AG20443 (cell line): ENCODE measurements around the gene IRF2.

ENCODE experiments used
- DNase-seq: peaks from one replicate; pipeline ENCODE4 v3.0.0; 2012; ENCODE audit warnings: low spot score, mixed read lengths

The IRF2 gene

GRCh38 chr4:184450743-184451535 is 23.4 kb downstream of the IRF2 start:
- no peak for DNase-seq

- DNase-seq, result peak; percentile 71
Measured at GRCh38 chr4:184450045-184450444, 24.3 kb downstream of the IRF2 start.

DNA sequence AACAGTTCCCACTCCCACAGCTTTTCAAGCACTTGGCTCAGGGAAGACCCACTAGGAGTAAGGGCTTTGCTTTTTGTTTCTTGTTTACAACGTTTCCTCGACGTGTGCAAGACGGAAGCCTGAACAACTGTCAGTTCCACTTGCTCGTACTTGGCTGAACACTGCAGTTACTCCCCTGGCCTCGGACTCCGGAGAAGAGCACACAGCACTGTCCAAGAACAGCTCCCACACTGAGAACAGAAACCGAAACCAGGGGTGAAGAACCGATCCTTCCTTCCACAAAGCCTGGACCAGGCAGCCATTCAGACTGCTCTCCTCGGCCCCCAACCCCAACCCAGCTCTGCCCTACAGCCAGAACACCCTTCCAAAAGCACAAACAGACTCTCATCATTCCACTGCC is 25.5 kb downstream of the IRF2 start:
- peak; percentile 81 for DNase-seq

DNA sequence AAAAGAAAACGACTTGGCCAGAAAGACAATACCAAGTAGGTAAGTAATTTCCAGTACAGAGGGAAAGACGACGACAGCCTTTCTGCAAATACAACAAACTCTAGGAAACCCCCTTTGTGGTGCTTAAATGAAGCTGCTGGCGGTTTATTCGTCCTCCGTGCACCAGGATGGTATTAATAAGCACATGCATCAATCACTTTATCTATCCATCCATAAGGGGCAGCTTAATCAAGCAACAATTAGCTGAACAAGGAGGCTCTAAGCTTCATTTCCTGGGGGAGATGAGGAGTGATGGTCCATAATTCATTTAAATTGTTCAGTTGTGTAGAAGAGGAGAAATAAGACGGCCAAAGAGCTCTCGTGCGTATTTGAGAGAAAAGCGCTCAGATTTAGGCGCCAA is 26.2 kb downstream of the IRF2 start:
- no peak for DNase-seq

- DNase-seq, result no peak
Measured at GRCh38 chr4:184447664-184448063, 26.7 kb downstream of the IRF2 start.

DNA sequence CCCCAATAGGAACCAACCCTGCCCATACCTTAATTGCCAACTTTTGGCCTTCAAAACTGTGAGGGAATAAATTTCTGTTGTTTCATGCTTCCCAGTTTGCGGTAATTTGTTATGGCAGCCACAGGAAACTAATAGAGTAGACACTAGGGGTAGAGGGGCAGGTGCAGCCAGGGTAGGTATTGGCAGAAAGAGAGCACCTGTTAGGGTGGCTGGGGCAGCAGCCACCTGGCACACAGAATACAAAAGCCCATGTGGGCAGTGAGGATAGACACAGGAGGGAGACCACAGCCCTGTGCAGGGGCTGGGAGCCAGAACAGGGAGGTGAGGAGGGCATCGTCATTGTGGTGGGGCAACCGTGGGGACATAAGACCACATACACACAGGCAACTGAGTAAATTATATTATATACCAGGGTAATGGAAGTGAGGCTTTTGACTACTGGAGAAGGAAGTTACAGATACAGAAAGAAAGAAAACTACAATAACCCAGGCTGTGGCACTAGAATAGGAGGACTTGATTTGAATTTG is 28.2 kb downstream of the IRF2 start:
- DNase-seq, result no peak

DNA sequence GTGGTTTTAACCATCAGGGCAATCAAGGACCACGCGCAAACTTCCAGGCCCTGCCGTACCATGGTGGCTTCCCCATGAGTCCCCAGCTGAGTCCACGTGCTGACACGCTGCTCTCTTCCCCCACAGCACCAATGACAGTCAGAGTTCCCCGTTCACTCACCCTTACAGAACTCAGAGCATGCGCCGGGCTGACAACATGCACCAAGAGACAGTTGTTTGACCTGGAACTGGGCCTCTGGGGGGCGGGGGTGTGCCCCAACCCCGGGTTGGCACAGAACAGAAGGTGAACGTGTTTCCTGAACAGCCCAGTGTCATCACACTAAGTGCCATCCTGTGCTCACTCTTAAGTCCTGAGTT is 29.4 kb downstream of the IRF2 start:
- no peak for DNase-seq

DNA sequence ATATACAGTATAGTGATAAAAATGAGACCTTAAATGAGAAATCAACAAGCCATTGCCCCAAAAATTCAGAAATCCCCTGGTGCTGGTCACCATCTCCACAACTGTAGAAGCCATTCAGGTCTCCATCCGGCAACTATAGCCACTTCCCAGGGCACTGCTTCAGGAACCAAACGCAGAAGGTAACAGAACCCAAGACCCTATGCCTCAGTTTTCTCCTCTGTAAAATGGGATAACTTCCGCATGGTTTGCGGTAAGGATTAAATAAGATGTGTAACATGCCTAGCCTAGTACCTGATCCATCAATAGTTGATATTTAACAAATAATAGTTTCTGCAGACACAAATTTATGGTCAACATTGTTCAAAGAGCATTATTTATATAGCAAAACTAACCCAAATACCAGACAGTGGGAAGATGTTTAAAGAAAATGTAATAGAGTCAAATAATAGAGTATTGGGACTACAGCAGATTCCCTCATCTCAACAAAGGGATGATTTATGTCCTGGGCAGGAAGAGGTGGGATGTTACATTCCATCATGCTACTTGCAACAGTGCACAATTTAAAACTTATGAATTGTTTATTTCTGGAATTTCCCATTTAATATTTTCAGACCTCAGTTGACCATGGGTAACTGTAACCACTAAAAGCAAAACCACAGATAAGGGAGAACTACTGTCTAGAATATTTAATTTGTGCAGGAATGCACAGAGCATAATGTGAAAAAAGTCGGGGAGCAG is 30.0 kb downstream of the IRF2 start:
- no peak for DNase-seq

DNA sequence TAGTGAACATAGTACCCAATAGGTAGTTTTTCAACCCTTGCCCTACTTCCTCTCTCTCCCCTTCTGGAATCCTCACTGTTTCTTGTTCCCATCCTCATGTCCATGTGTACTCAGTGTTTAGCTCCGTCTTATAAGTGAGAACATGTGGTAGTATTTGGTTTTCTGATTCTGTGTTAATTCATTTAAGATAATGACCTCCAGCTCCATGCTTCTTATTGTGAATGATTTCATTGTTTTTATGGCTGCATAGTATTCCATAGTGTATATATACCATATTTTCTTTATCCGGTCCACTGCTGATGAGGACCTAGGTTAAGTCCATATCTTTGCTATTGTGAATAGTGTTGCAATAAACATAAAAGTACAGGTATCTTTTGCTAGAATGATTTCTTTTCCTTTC is 31.0 kb downstream of the IRF2 start:
- no peak for DNase-seq

DNA sequence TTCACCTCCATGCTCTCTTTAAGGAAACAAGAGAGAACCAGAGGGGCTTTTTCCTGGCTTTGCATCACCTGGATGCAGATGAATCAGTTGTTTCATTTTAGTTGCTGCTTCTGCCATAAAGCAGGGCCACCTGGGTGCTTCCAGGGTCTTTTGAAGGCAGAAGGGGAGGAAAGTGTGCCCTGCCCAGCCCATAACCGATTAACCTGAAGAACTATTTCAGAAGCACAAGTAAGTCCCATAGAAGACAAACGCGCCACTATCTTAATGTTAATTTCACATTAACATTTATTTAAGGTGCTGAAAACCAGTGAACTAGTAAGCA is 32.1 kb downstream of the IRF2 start:
- DNase-seq, result no peak

DNA sequence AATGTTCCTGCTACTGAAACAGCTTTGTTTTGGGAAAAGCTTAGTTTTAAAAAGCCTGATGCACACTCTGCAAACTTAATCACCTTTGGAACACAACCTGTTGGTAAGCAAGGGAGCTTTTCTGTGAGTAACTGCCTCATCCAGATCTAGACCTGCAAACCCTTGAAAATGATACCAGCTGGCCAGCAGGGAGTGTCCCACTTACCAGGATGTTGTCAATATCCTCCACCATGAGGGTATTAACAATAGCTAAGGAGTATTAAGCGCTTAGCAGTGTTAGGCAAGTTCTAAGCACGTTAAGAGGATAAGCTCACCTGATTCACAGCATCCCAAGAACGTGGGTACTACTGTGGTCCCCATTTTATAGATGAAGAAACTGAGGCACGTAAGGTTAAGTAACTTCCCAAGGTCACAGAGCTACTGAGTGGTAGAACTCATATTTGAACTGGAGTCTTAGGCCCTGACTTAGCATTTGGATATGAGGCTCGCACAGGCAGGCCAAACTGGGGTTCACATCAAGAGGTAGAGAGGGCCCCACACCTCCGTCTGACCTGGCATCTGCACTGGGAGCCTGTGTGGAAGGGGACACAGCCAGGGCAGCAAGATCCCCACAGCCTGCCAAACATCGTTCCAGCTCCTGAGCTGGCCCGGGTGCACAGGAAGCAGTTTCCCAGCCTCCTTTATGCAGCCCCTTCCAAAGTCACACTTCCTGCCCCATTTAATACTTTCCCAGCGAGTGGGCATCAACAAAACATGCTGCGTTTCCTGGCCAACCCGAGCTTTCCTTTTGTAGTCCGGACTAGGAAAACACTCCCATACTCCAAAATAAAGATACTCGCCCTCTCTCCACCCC is 32.7 kb downstream of the IRF2 start:
- DNase-seq, result peak; percentile 47

- no peak for DNase-seq
Measured at GRCh38 chr4:184440595-184441358, 33.6 kb downstream of the IRF2 start.

GRCh38 chr4:184439856-184440594 is 34.3 kb downstream of the IRF2 start:
- peak; percentile 53 for DNase-seq

DNA sequence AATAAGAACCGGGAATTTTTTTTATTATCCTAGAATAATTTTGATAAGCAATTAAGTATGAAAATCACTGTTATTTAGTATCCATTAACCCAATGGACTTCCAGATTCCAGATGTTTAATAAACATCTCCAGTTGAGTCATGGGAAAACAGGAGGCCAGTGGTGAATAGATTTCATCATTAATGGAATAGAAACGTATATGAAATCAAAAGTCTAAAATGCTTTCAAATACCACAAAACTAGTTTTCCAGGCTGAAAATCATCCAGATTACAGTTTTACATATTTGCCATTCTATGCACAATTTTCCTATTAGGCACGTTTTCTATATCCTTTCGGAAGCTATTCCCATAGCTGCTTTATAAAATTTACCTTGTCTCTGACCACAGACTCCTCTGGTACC is 35.0 kb downstream of the IRF2 start:
- no peak for DNase-seq

DNA sequence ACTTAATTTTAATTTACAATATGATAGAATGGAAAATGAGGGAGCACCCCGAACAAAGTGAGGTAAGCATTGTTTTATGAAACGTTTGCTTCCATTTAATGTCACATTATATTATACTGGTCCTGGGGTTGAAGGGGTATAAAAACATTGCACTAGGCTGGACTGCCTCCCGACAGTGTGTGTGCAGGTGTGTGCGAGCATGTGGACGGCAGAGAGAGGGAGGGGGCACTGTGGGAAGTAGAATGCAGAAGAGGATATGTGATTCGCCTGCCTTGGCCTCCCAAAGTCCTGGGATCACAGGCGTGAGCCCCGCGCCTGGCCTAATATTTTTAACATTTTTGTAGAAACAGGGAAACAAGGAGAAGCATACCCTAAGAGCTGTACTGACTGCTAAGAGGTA is 36.0 kb downstream of the IRF2 start:
- no peak for DNase-seq

DNA sequence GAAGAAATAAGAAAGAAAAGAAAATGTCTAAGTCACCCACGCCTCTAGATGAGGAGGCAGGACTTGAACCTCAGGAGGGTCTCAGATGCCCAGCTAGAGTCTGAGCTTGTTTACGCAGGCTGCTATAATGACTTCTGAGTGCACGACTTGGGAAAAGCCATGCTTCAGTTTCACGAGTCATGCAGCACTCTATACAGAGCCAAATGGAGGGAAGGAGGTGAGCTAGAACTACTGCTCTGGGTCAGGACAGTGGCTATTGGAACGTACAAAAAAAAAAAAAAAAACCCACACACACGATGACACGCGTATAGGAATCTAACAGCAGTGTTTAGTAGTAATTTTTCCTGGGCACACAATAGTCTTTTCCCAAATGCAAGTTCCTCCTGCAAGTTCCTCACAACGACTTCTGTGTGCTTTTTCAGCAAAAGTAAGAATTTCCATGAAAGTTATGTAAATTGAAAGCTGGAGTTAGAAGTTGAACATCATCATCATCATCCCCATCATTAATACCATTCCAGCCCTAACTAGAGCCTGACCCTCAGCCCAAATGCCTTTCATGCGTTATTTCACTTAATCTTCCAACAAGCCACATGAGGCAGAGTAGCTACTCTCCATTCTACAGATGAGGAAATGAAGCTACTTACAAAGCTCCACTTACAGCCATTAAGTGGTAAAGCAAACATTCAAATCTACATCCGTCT is 36.6 kb downstream of the IRF2 start:
- DNase-seq, result no peak

GRCh38 chr4:184434501-184435066 is 39.8 kb downstream of the IRF2 start:
- no peak for DNase-seq

GRCh38 chr4:184434021-184434420 is 40.3 kb downstream of the IRF2 start:
- DNase-seq, result no peak

DNA sequence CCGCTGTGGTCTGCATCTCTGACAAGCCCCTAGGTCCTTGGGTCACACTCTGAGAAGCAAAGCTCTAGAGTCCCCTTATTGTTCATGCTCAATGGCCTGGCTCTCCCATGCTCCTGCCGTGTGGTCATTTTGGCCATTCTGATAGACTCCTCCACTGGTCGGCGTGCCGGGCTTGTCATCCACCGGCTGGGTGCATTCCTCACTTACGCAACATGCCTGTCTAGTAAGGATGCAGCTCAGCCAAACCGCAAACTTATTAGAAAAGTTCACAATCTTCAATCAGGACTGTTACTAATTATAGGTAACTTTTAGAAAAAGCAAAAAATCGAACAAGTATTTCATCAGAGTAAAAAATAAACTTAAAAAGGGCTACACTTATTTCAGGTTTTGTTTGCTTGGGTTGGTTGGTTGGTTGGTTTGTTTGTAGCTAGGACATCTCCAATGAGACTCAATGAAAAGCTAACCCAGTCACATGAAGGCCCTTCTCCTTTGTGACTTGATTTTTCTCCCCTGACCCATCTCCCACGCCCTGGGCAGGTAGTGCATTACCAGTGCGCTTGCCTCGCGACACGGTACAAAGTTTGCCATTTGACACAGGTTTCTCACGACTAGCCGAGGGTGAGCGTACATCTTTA is 41.0 kb downstream of the IRF2 start:
- no peak for DNase-seq
